ENCODE measurements around the gene MAST4.

DNA sequence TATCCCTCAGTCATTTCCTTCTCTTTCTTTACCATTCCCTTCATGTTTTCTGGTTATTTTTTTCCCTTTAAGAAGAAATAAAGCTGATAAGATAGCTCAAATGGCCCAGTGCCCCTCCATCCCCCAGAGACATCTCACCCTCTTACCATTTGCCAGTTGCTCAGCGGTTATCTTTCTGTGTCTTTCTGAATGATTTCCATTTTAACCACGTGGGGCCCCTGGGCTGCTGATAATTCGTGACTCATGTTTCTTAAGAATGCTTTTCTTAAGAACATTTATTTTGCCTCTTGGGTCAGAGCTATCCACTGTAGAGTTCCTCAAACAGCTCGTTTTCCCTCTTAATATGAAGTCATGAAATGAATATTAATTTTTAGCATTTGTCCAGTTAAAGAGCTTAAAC is 147.8 kb downstream of the MAST4 start:
- TF ChIP-seq, protein P1, sequence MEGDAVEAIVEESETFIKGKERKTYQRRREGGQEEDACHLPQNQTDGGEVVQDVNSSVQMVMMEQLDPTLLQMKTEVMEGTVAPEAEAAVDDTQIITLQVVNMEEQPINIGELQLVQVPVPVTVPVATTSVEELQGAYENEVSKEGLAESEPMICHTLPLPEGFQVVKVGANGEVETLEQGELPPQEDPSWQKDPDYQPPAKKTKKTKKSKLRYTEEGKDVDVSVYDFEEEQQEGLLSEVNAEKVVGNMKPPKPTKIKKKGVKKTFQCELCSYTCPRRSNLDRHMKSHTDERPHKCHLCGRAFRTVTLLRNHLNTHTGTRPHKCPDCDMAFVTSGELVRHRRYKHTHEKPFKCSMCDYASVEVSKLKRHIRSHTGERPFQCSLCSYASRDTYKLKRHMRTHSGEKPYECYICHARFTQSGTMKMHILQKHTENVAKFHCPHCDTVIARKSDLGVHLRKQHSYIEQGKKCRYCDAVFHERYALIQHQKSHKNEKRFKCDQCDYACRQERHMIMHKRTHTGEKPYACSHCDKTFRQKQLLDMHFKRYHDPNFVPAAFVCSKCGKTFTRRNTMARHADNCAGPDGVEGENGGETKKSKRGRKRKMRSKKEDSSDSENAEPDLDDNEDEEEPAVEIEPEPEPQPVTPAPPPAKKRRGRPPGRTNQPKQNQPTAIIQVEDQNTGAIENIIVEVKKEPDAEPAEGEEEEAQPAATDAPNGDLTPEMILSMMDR (IDR thresholded peaks at IDR 0.05; ENCODE audit: control extremely low read depth in 1 of 3, insufficient read depth in 1 of 3, low read depth in 1 of 3, low read length in 3 of 3), result no peak
- TF ChIP-seq EZH2 (IDR thresholded peaks at IDR 0.05; ENCODE audit: low read depth, low read length, severe bottlenecking) (no peak), POLR2AphosphoS5 (IDR thresholded peaks at IDR 0.05; ENCODE audit: low read depth, low read length) (no peak)

Data from H1 (cell line).